GM12874 (cell line): ENCODE measurements around the gene TSPAN10.

Experiments
- TF ChIP-seq, protein P1 (sequence below): IDR thresholded peaks from 2 replicates; pipeline ENCODE4 v1.5.1; 2011; ENCODE audit warnings: low read depth, mild to moderate bottlenecking, control low read depth, low read length, moderate library complexity; ENCODE audit not compliant: insufficient read depth

The TSPAN10 gene

GRCh38 chr17:81685108-81685507 lies 48.1 kb downstream of the TSPAN10 start:
- TF ChIP-seq, protein P1, sequence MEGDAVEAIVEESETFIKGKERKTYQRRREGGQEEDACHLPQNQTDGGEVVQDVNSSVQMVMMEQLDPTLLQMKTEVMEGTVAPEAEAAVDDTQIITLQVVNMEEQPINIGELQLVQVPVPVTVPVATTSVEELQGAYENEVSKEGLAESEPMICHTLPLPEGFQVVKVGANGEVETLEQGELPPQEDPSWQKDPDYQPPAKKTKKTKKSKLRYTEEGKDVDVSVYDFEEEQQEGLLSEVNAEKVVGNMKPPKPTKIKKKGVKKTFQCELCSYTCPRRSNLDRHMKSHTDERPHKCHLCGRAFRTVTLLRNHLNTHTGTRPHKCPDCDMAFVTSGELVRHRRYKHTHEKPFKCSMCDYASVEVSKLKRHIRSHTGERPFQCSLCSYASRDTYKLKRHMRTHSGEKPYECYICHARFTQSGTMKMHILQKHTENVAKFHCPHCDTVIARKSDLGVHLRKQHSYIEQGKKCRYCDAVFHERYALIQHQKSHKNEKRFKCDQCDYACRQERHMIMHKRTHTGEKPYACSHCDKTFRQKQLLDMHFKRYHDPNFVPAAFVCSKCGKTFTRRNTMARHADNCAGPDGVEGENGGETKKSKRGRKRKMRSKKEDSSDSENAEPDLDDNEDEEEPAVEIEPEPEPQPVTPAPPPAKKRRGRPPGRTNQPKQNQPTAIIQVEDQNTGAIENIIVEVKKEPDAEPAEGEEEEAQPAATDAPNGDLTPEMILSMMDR, result no peak

- TF ChIP-seq, protein P1, result no peak
Observed at GRCh38 chr17:81686614-81687013, 49.6 kb downstream of the TSPAN10 start.

DNA sequence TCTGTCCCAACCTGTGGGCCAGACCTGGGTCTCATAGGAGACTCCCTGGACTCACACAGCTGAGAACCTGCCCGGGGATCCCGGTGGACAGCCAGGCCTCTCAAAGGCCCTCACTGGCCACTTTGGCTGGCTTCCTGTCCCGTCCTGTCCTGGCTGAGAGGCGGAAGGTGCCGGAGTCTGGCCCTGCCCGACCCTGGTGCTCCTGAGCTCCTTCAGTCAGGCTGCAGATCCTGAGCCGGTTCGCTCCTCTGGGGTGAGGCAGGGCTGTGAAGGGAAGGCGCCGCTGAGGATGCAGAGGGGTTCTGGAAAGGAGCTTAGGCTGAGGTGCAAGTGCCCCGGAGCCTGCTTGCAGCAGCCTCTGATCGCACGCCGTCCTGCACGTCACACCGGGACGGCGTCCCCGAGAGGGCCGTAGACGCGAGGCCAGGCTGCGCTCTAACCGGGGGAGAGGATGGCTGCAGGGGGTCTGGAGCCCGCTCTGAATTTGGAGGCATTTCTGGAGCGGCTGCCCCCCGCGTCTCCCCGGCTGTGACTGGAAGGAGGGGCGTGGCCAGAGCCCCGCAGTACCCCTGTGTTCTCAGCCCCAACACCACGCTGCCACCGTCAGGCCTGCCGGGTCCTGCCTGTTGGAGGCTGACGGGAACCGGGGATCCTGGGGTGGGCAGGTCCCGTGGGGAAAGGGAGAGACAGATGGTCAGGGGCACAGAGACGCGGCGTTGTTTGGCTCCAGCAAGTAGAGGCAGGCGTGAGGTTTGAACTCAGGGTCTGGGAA lies 51.0 kb downstream of the TSPAN10 start:
- TF ChIP-seq, protein P1, result no peak

DNA sequence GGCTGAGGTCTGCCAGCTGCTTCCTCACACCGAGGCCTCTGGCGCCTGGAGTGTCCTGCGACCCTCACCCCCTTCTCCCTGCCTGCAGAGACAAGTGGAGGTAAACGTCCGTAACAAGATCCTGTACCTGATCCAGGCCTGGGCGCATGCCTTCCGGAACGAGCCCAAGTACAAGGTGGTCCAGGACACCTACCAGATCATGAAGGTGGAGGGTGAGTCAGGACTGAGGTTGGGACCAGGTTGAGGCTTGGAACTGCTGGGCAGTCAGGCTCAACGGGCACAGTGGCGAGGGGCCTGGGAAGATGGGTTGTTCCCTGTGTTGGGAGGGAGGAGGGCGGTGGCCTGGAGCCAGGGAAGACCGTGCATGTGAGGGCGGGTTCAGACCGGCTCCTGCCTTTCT lies 51.6 kb downstream of the TSPAN10 start:
- TF ChIP-seq, protein P1, result no peak

DNA sequence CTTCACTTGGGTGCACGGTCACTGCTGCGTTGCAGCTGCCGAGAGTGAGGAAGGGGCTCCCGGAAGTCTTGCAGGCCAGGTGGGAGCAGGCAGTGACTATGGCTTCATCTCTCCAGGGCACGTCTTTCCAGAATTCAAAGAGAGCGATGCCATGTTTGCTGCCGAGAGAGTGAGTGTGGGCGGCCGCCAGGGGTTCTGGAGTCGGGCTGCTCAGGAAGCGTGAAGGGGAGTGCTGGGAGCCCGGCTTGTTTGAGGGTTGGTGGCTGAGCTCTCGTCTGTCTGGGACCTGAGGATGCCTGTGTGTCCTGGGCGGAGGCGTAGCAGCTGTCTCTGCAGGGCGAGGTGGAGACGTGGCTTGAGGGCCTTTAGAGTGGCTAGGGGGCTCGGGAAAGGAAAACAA lies 53.1 kb downstream of the TSPAN10 start:
- TF ChIP-seq, protein P1, result no peak

DNA sequence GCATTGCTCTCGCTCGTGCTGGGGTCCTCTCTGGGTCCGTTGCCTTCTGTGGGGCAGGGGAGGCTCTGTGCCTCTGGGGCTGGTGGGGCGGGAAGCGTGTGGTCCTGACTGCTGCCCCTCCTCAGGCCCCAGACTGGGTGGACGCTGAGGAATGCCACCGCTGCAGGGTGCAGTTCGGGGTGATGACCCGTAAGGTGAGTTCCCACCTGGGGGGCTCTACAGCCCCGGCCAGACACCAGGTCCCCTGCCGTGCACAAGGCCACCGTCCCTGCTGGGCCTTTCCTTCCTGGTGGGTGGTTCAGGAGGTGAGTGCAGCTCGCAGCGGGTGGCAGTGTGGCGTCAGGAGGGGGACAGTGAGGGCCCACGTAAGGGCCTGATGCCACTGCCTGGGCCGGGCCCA lies 53.6 kb downstream of the TSPAN10 start:
- TF ChIP-seq, protein P1, result no peak

DNA sequence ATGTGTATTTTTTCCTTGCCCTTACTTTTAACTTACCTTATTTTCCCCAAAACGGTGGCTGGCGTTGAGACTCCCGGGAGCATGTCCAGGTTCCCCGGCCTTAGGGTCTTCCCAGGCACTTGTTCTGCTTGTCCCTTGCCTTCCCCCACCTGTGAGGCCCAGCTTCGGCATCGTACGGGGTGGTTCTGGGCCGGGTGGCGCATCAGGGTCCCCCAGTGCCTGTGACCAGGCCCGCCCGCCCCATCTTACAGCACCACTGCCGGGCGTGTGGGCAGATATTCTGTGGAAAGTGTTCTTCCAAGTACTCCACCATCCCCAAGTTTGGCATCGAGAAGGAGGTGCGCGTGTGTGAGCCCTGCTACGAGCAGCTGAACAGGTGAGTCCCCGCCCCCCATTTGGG lies 54.2 kb downstream of the TSPAN10 start:
- TF ChIP-seq, protein P1, result no peak

- TF ChIP-seq, protein P1, result no peak
Observed at GRCh38 chr17:81691608-81692007, 54.6 kb downstream of the TSPAN10 start.
